HG03097 (cell line): ENCODE data around the gene ZSWIM6.

ENCODE experiments used
- ATAC-seq: cut with Tn5 transposase; IDR thresholded peaks from one replicate; pipeline ENCODE4 v1.9.1; 2021; ENCODE audit not compliant: unreplicated experiment, low FRiP score

ZSWIM6 gene

GRCh38 chr5:61582205-61582820 lies 250.3 kb downstream of the ZSWIM6 start:
- no peak for ATAC-seq

GRCh38 chr5:61582887-61583286 lies 250.8 kb downstream of the ZSWIM6 start:
- no peak for ATAC-seq

- no peak for ATAC-seq
Observed at GRCh38 chr5:61586096-61587084, 254.3 kb downstream of the ZSWIM6 start.

- ATAC-seq: no peak
Observed at GRCh38 chr5:61587125-61587524, 255.1 kb downstream of the ZSWIM6 start.

GRCh38 chr5:61588216-61588615 lies 256.2 kb downstream of the ZSWIM6 start:
- no peak for ATAC-seq

- no peak for ATAC-seq
Observed at GRCh38 chr5:61589946-61590345, 257.9 kb downstream of the ZSWIM6 start.

GRCh38 chr5:61590473-61590872 lies 258.4 kb downstream of the ZSWIM6 start:
- ATAC-seq: no peak

GRCh38 chr5:61591859-61592258 lies 259.8 kb downstream of the ZSWIM6 start:
- no peak for ATAC-seq

GRCh38 chr5:61595426-61595825 lies 263.4 kb downstream of the ZSWIM6 start:
- ATAC-seq: no peak
